ENCODE results near the gene IRF7. TPM values are rescaled to one million over a fixed set of nuclear protein-coding genes. Genes with fewer than 3 reads are reported as not detected.

IRF7 gene
- total RNA-seq, 2 experiments from 2014 or later, result 7.6 to 9.5 TPM

Other genes with a start within 250 kb of the IRF7 start
- under 1 TPM; 0.38 to 0.42 TPM for gene B4GALNT4, start 246.5 kb downstream of the IRF7 start, total RNA-seq
- gene PKP3, start 221.7 kb downstream of the IRF7 start, total RNA-seq, result under 1 TPM in 1 of 2 experiments, not detected in 1; 0.50 TPM
- 10 to 100 TPM; 34.4 to 35.6 TPM for gene SIGIRR, start 201.0 kb downstream of the IRF7 start, total RNA-seq
- gene ANO9, start 173.9 kb downstream of the IRF7 start, total RNA-seq, result 10 to 100 TPM; 21.9 to 22.0 TPM
- 10 to 100 TPM; 26.2 to 30.0 TPM for gene PTDSS2, start 165.7 kb downstream of the IRF7 start, total RNA-seq
- 100 to 1,000 TPM; 120 TPM for gene RNH1, start 108.7 kb downstream of the IRF7 start, total RNA-seq
- 10 to 100 TPM; 75.2 to 79.1 TPM for gene HRAS, start 80.4 kb downstream of the IRF7 start, total RNA-seq
- 1 to 10 TPM; 1.8 to 2.1 TPM for gene LRRC56, start 78.4 kb downstream of the IRF7 start, total RNA-seq
- under 1 TPM; 0.75 to 0.89 TPM for gene LMNTD2, start 55.2 kb downstream of the IRF7 start, total RNA-seq
- 10 to 100 TPM; 19.8 to 21.2 TPM for gene RASSF7, start 55.0 kb downstream of the IRF7 start, total RNA-seq
- gene PHRF1, start 39.5 kb downstream of the IRF7 start, total RNA-seq, result 10 to 100 TPM; 46.0 to 47.4 TPM
- not detected for gene CDHR5, start 9.0 kb upstream of the IRF7 start, total RNA-seq
- gene SCT, start 11.2 kb upstream of the IRF7 start, total RNA-seq, result not detected
- under 1 TPM; 0.29 to 0.30 TPM for gene DRD4, start 21.3 kb upstream of the IRF7 start, total RNA-seq
- gene DEAF1, start 79.3 kb upstream of the IRF7 start, total RNA-seq, result 10 to 100 TPM; 55.6 to 58.7 TPM
- gene TMEM80, start 79.9 kb upstream of the IRF7 start, total RNA-seq, result 10 to 100 TPM in 1 of 2 experiments, 1 to 10 TPM in 1; 8.9 to 11.2 TPM
- gene EPS8L2, start 90.3 kb upstream of the IRF7 start, total RNA-seq, result 10 to 100 TPM; 12.6 to 14.3 TPM
- 100 to 1,000 TPM; 270 to 286 TPM for gene TALDO1, start 131.5 kb upstream of the IRF7 start, total RNA-seq
- gene GATD1, start 161.5 kb upstream of the IRF7 start, total RNA-seq, result 10 to 100 TPM; 52.6 to 60.4 TPM
- gene CEND1, start 174.1 kb upstream of the IRF7 start, total RNA-seq, result 1 to 10 TPM; 1.3 to 1.4 TPM
- 10 to 100 TPM; 81.1 to 83.9 TPM for gene SLC25A22, start 182.3 kb upstream of the IRF7 start, total RNA-seq
- gene PIDD1, start 189.3 kb upstream of the IRF7 start, total RNA-seq, result 10 to 100 TPM; 32.7 TPM
- gene RPLP2, start 194.0 kb upstream of the IRF7 start, total RNA-seq, result 1,000 to 10,000 TPM; 2,602 to 2,630 TPM
- 10 to 100 TPM; 38.5 to 44.3 TPM for gene PNPLA2, start 203.0 kb upstream of the IRF7 start, total RNA-seq
- gene CRACR2B, start 212.0 kb upstream of the IRF7 start, total RNA-seq, result 1 to 10 TPM; 2.9 to 3.4 TPM
- gene CD151, start 217.0 kb upstream of the IRF7 start, total RNA-seq, result 10 to 100 TPM; 70.2 to 72.8 TPM
- 100 to 1,000 TPM; 150 to 151 TPM for gene POLR2L, start 226.6 kb upstream of the IRF7 start, total RNA-seq
- gene TSPAN4, start 226.9 kb upstream of the IRF7 start, total RNA-seq, result 10 to 100 TPM in 1 of 2 experiments, 1 to 10 TPM in 1; 9.4 to 12.7 TPM

Data from activated CD8-positive, alpha-beta memory T cell treated with anti-CD3 and anti-CD28 coated beads for 36 hours (primary cell).